C4-2B (cell line): ENCODE measurements around the gene ACSM4.

Source experiments
- CTCF ChIP-seq: fragments of 450-650 bp; conservative IDR thresholded peaks from 2 replicates; pipeline ENCODE4 v1.5.1; 2017; ENCODE audit warnings: mild to moderate bottlenecking
- ZFX ChIP-seq: fragments of 450-650 bp; IDR thresholded peaks from 2 replicates; pipeline ENCODE4 v1.6.1; 2017

- TF ChIP-seq CTCF (no peak), ZFX (no peak)
Measured at GRCh38 chr12:7324176-7324575, 20.3 kb downstream of the ACSM4 start.
